Testis (tissue), 2 donors: ENCODE data around the gene KRTAP13-2.

Experiments used
- CTCF ChIP-seq, 3 experiments: fragments of 450-650 bp in 2 of 3; fragments of 200-600 bp in 1 of 3; sonication (generic) in 1 of 3; IDR thresholded peaks; one replicate each; pipeline ENCODE4 v1.5.1; 2016 to 2019; ENCODE audit warnings: antibody characterized with exemption in 3 of 3, mild to moderate bottlenecking in 2 of 3, moderate library complexity in 1 of 3
- POLR2A ChIP-seq: fragments of 450-650 bp; IDR thresholded peaks from one replicate; pipeline ENCODE4 v1.6.1; 2017; ENCODE audit warnings: antibody characterized with exemption, mild to moderate bottlenecking, moderate library complexity

- TF ChIP-seq CTCF (IDR thresholded peaks at IDR 0.05) (no peak), POLR2A (no peak)
Observed at GRCh38 chr21:30354308-30355005, 17.6 kb downstream of the KRTAP13-2 start.
